H1 (cell line): ENCODE data around the gene PLD6. TPM values are rescaled to one million over a fixed set of nuclear protein-coding genes. Genes with fewer than 3 reads are reported as not detected.

Experiments used
- CTCF ChIA-PET: fragments of 300-600 bp; sonication (Branson Sonifier 250); formaldehyde crosslinking; loops from one replicate; lab custom pipeline; 2021; ENCODE audit not compliant: partially characterized antibody; lab: Charles Lee
- POLR2A ChIA-PET: fragments of 300-600 bp; sonication (Branson Sonifier 250); formaldehyde crosslinking; loops from one replicate; lab custom pipeline; 2021; ENCODE audit warnings: inconsistent platforms; ENCODE audit not compliant: partially characterized antibody; lab: Charles Lee
- DNase-seq, 2 experiments: peaks; one replicate each; pipeline versions ENCODE4 v3.0.0 to v3.0.0-alpha.2; 2010 to 2022; ENCODE audit warnings: low spot score in 2 of 2, low read depth in 1 of 2, mixed read lengths in 1 of 2
- FAIRE-seq: peaks from 2 replicates; lab custom pipeline; 2011; peaks lifted over from hg19 to GRCh38; lab: Jason Lieb, UNC
- H2AFZ ChIP-seq: 2 replicates; pipeline ENCODE4 v1.8.1; 2012; ENCODE audit warnings: low read length, inconsistent platforms
- H2AK5ac ChIP-seq: 2 replicates; pipeline ENCODE4 v1.6.1; 2013; ENCODE audit warnings: low read depth, low read length
- H2BK120ac ChIP-seq: replicated peaks from 2 replicates; pipeline ENCODE3; 2013; ENCODE audit warnings: low read depth, low read length, inconsistent platforms
- H2BK12ac ChIP-seq: 2 replicates; pipeline ENCODE4 v1.6.1; 2013; ENCODE audit warnings: low read depth, low read length
- H2BK15ac ChIP-seq: 2 replicates; pipeline ENCODE4 v1.6.1; 2013; ENCODE audit warnings: low read length
- H2BK20ac ChIP-seq: 2 replicates; pipeline ENCODE4 v1.6.1; 2013; ENCODE audit warnings: low read length
- H2BK5ac ChIP-seq: 2 replicates; pipeline ENCODE4 v1.6.1; 2013; ENCODE audit warnings: low read depth, low read length
- H3K14ac ChIP-seq: 2 replicates; pipeline ENCODE4 v1.6.1; 2013; ENCODE audit warnings: inconsistent platforms; ENCODE audit not compliant: insufficient read length
- H3K18ac ChIP-seq: 2 replicates; pipeline ENCODE4 v1.6.1; 2013; ENCODE audit warnings: low read length; ENCODE audit errors: extremely low read depth
- H3K23ac ChIP-seq: 2 replicates; pipeline ENCODE4 v1.6.1; 2013; ENCODE audit warnings: inconsistent platforms; ENCODE audit not compliant: insufficient read length
- H3K23me2 ChIP-seq: 2 replicates; pipeline ENCODE4 v1.6.1; 2013; ENCODE audit warnings: low read depth, low read length
- H3K27ac ChIP-seq: 2 replicates; pipeline ENCODE4 v1.6.1; 2011; ENCODE audit warnings: low read depth, low read length, inconsistent platforms
- H3K27me3 ChIP-seq, 4 experiments: replicated peaks in 1 of 4; 1 replicate in 1 of 4; 2 replicates in 3 of 4; pipeline versions ENCODE4 v1.6.1 to v1.8.1; 2011 to 2013; ENCODE audit warnings: low read length in 3 of 4, mild to moderate bottlenecking in 3 of 4, inconsistent platforms in 2 of 4, mixed read lengths in 2 of 4, moderate library complexity in 1 of 4; ENCODE audit not compliant: control insufficient read depth in 3 of 4, insufficient read depth in 3 of 4; ENCODE audit errors: extremely low read depth in 1 of 4
- H3K36me3 ChIP-seq, 4 experiments: 2 replicates each; pipeline versions ENCODE4 v1.6.1 to v1.8.1; 2011 to 2013; ENCODE audit warnings: mild to moderate bottlenecking in 4 of 4, low read length in 3 of 4, moderate library complexity in 2 of 4, control low read depth in 1 of 4, inconsistent platforms in 1 of 4; ENCODE audit not compliant: insufficient read depth in 4 of 4, control insufficient read depth in 2 of 4
- H3K4ac ChIP-seq: replicated peaks from 2 replicates; pipeline ENCODE3; 2013; ENCODE audit warnings: low read length, low read depth, mixed read lengths, inconsistent platforms; ENCODE audit not compliant: insufficient read length
- H3K4me1 ChIP-seq, 4 experiments: replicated peaks in 1 of 4; 1 replicate in 1 of 4; 2 replicates in 3 of 4; pipeline versions ENCODE4 v1.6.1 to v1.8.1; 2011 to 2013; ENCODE audit warnings: low read length in 3 of 4, inconsistent platforms in 2 of 4, mixed read lengths in 1 of 4; ENCODE audit not compliant: insufficient read depth in 4 of 4, control insufficient read depth in 3 of 4
- H3K4me2 ChIP-seq, 2 experiments: 2 replicates each; pipeline versions ENCODE4 v1.6.1 to v1.8.1; 2011 to 2013; ENCODE audit warnings: low read depth in 2 of 2, low read length in 2 of 2, control low read depth in 1 of 2, inconsistent platforms in 1 of 2, mild to moderate bottlenecking in 1 of 2; ENCODE audit not compliant: insufficient read depth in 1 of 2
- H3K4me3 ChIP-seq, 4 experiments: fragments of 200-600, 300-600 bp in 1 of 4; sonication (generic), shearing (Covaris generic), sonication (Bioruptor Twin) in 1 of 4; 2 replicates each; pipeline versions ENCODE4 v1.5.1 to v1.8.1; 2011 to 2016; ENCODE audit warnings: low read length in 4 of 4, low read depth in 3 of 4, control low read depth in 2 of 4, inconsistent platforms in 2 of 4, mild to moderate bottlenecking in 2 of 4, mixed read lengths in 1 of 4, moderate library complexity in 1 of 4; ENCODE audit not compliant: insufficient read depth in 2 of 4; ENCODE audit errors: extremely low read depth in 1 of 4
- H3K56ac ChIP-seq: replicated peaks from 2 replicates; pipeline ENCODE3; 2013; ENCODE audit warnings: low read depth, mild to moderate bottlenecking, mixed read lengths, low read length, inconsistent platforms; ENCODE audit not compliant: insufficient read length
- H3K79me1 ChIP-seq: 2 replicates; pipeline ENCODE4 v1.6.1; 2013; ENCODE audit warnings: low read depth, low read length, control low read depth
- H3K79me2 ChIP-seq, 2 experiments: 2 replicates each; pipeline versions ENCODE4 v1.6.1 to v1.8.1; 2012 to 2013; ENCODE audit warnings: low read length in 2 of 2, mild to moderate bottlenecking in 2 of 2, inconsistent platforms in 1 of 2; ENCODE audit not compliant: insufficient read depth in 2 of 2, control insufficient read depth in 1 of 2
- H3K9ac ChIP-seq, 4 experiments: replicated peaks in 1 of 4; 1 replicate in 1 of 4; 2 replicates in 3 of 4; pipeline versions ENCODE4 v1.6.1 to v1.8.1; 2011 to 2013; ENCODE audit warnings: low read depth in 3 of 4, low read length in 3 of 4, control low read depth in 2 of 4, mild to moderate bottlenecking in 2 of 4, moderate library complexity in 2 of 4, inconsistent platforms in 1 of 4; ENCODE audit errors: extremely low read depth in 1 of 4
- H3K9me3 ChIP-seq, 2 experiments: 2 replicates each; pipeline versions ENCODE4 v1.6.1 to v1.8.1; 2012 to 2013; ENCODE audit warnings: mild to moderate bottlenecking in 2 of 2, moderate library complexity in 2 of 2, control low read depth in 1 of 2, inconsistent platforms in 1 of 2, low read depth in 1 of 2, low read length in 1 of 2, mixed read lengths in 1 of 2; ENCODE audit not compliant: insufficient read depth in 2 of 2
- H4K20me1 ChIP-seq, 2 experiments: replicated peaks in 1 of 2; 2 replicates each; pipeline versions ENCODE3 to v1.8.1; 2011 to 2013; ENCODE audit warnings: inconsistent platforms in 2 of 2, low read length in 2 of 2, mild to moderate bottlenecking in 1 of 2; ENCODE audit not compliant: insufficient read depth in 2 of 2, control insufficient read depth in 1 of 2
- H4K5ac ChIP-seq: 2 replicates; pipeline ENCODE4 v1.6.1; 2013; ENCODE audit warnings: low read length, low read depth, mixed read lengths, inconsistent platforms; ENCODE audit not compliant: insufficient read length
- H4K8ac ChIP-seq: 2 replicates; pipeline ENCODE4 v1.8.0; 2013; ENCODE audit warnings: mild to moderate bottlenecking, moderate library complexity, low read length, inconsistent platforms; ENCODE audit not compliant: insufficient read depth; ENCODE audit errors: extremely low read depth
- H4K91ac ChIP-seq: replicated peaks from 2 replicates; pipeline ENCODE3; 2013; ENCODE audit warnings: low read length, mixed read lengths, inconsistent platforms; ENCODE audit not compliant: insufficient read length
- HDAC2 ChIP-seq, 2 experiments: fragments of 300-600 bp in 1 of 2; sonication (generic) in 1 of 2; IDR thresholded peaks; 2 replicates each; pipeline ENCODE4 v1.6.1; 2011 to 2012; ENCODE audit warnings: low read depth in 2 of 2, low read length in 2 of 2, mild to moderate bottlenecking in 2 of 2, moderate library complexity in 2 of 2, borderline replicate concordance in 1 of 2, inconsistent platforms in 1 of 2
- HDAC6 ChIP-seq: IDR thresholded peaks from one replicate; pipeline ENCODE4 v1.7.1; 2012; ENCODE audit warnings: low read depth, mild to moderate bottlenecking, inconsistent platforms, low read length, moderate library complexity
- KDM5A ChIP-seq: fragments of 200-600 bp; IDR thresholded peaks from 2 replicates; pipeline ENCODE4 v1.7.1; 2012; ENCODE audit warnings: mild to moderate bottlenecking, low read length, inconsistent platforms, mixed read lengths
- RAD21 ChIP-seq, 2 experiments: IDR thresholded peaks in 1 of 2; conservative IDR thresholded peaks in 1 of 2; 2 replicates each; pipeline ENCODE4 v1.6.1; 2011; ENCODE audit warnings: low read depth in 2 of 2, low read length in 2 of 2, improper control_type of control experiment in 1 of 2, inconsistent platforms in 1 of 2, mild to moderate bottlenecking in 1 of 2, moderate library complexity in 1 of 2
- RBBP5 ChIP-seq: IDR thresholded peaks from 2 replicates; pipeline ENCODE4 v1.7.1; 2012; ENCODE audit warnings: low read depth, mild to moderate bottlenecking, inconsistent platforms, low read length, moderate library complexity, borderline replicate concordance
- RNF2 ChIP-seq: fragments of 200-900, 300-1000 bp; sonication (generic); IDR thresholded peaks from 2 replicates; pipeline ENCODE4 v1.7.1; 2016; ENCODE audit warnings: borderline replicate concordance, low read depth, mild to moderate bottlenecking, antibody characterized with exemption, low read length; ENCODE audit not compliant: poor library complexity, severe bottlenecking; ENCODE audit errors: missing control alignments
- SAP30 ChIP-seq: fragments of 300-600 bp; sonication (generic); IDR thresholded peaks from 2 replicates; pipeline ENCODE4 v1.7.1; 2012; ENCODE audit warnings: low read length, moderate library complexity, mild to moderate bottlenecking, inconsistent platforms; ENCODE audit not compliant: insufficient read depth, insufficient replicate concordance
- SP2 ChIP-seq: IDR thresholded peaks from 2 replicates; pipeline ENCODE4 v1.6.1; 2012; ENCODE audit warnings: mild to moderate bottlenecking, low read length, inconsistent platforms
- WGBS, 2 experiments: shearing (Covaris generic) in 1 of 2; methylation state at CpG; one replicate each; pipeline versions ENCODE4 v1.1.6 to v1.1.7; 2013 to 2015; ENCODE audit warnings: low lambda C conversion rate in 2 of 2, mixed read lengths in 2 of 2, inconsistent platforms in 1 of 2, low coverage in 1 of 2, missing lambda C conversion rate in 1 of 2; ENCODE audit not compliant: insufficient replicate concordance in 2 of 2, insufficient coverage in 1 of 2, insufficient read length in 1 of 2; ENCODE audit errors: extremely low coverage in 1 of 2, missing lambda C conversion rate in 1 of 2; 5-methylcytosine and 5-hydroxymethylcytosine counted together
- polyA plus RNA-seq, 7 experiments: library from polyadenylated mRNA; depleted of rRNA in 3 of 7; stranded (reverse) in 5 of 7; unstranded in 2 of 7; fragments of >200 nt in 5 of 7; fragments of 200-250 nt in 2 of 7; gene quantifications; 1 replicate in 5 of 7; 2 replicates in 1 of 7; 4 replicates in 1 of 7; pipeline versions ENCODE4 v1.2.1 to v1.2.3, GENCODE V29; 2011 to 2013; ENCODE audit warnings: missing spikeins in 2 of 7, mixed read lengths in 2 of 7
- total RNA-seq: library from RNA; stranded (reverse); fragmentation: NEBNext Ultra II Directional; extraction: Animal tissue kit (Norgen Biotek cat#: 25700); gene quantifications from 2 replicates; pipeline ENCODE4 v1.2.1, GENCODE V29; 2021
- TF ChIP-seq, protein P1 (sequence below): IDR thresholded peaks from 2 replicates; pipeline ENCODE4 v1.6.1; 2012; ENCODE audit warnings: inconsistent platforms
- TF ChIP-seq, protein P2 (sequence below): IDR thresholded peaks from 2 replicates; pipeline ENCODE4 v1.6.1; 2012; ENCODE audit warnings: low read length, inconsistent platforms

Gene PLD6
- total and polyA plus RNA-seq, 2 of the 8 experiments (the other 6 are each of a cell fraction or from before 2014, with no cell fraction given) = 0.20 to 0.22 TPM

DNA sequence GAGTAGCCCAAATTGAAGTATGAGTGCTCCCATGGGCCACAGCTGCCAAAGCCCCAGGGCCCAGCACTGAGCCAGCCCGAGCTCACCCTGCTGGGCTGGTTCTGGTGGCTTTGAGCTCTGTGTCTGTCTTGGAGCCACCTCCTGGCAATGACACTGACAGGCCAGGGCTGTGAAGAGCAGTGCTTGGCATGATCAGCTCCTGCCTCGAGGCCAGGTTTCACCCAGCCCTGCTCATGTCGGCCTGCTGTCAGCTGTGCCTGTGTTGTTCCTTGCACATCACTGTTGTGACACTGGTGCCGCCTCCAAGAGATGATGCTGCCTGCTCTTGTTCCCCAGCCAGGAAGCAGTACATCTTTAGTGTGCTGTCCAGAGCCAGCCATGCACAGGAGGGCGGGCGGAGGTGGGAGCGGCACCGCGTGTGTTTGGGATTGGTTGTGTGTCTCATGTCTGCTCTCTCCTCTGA, 26.0 kb downstream of the PLD6 start:
- H3K9ac ChIP-seq = no peak overlapping the region
- H4K5ac ChIP-seq = no peak overlapping the region
- H3K4me2 ChIP-seq = no peak overlapping the region
- no peak overlapping the region for H3K23ac ChIP-seq
- no peak overlapping the region for H2BK5ac ChIP-seq
- no peak overlapping the region for H3K4me3 ChIP-seq
- H2BK12ac ChIP-seq = no peak overlapping the region
- no peak overlapping the region for H2BK15ac ChIP-seq
- H3K18ac ChIP-seq = no peak overlapping the region
- no peak overlapping the region for H3K56ac ChIP-seq
- H2BK20ac ChIP-seq = no peak overlapping the region
- H4K8ac ChIP-seq = no peak overlapping the region
- no peak for FAIRE-seq
- DNase-seq = no peak
- H3K14ac ChIP-seq = no peak overlapping the region
- no peak overlapping the region for H2AK5ac ChIP-seq
- WGBS, 2 experiments = 97% methylated on average over 9 of the region's 9 CpGs; no CpG with 5 or more reads in 1 of the 2 experiments
- CTCF ChIA-PET = interaction anchor here (0.8 kb wide), 1 partner anchor 11 kb away, joined by 3 read pairs; no protein-coding TSS in a partner anchor
- H3K27me3 ChIP-seq = no peaks in the 10 kb centered on the region
- H3K79me1 ChIP-seq = no peaks in the 10 kb centered on the region
- no peaks in the 10 kb centered on the region for H3K4me1 ChIP-seq
- H3K9me3 ChIP-seq = no peaks in the 10 kb centered on the region
- no peaks in the 10 kb centered on the region for H3K79me2 ChIP-seq
- no peak overlapping the region for H3K27ac ChIP-seq
- H4K91ac ChIP-seq = no peak overlapping the region
- no peak overlapping the region for H2BK120ac ChIP-seq
- peaks cover 0 to 13% of the 10 kb centered on the region in 2 experiments for H4K20me1 ChIP-seq
- POLR2A ChIA-PET = no interaction called here
- H3K4ac ChIP-seq = no peak overlapping the region
- H3K36me3 ChIP-seq = peaks cover 2 to 36% (median 20%) of the 10 kb centered on the region in 4 experiments; a peak in 6 of 8 replicates
- no peak overlapping the region for H2AFZ ChIP-seq
- no peaks in the 10 kb centered on the region for H3K23me2 ChIP-seq
- TF ChIP-seq HDAC2 (IDR thresholded peaks at IDR 0.05; ENCODE audit: borderline replicate concordance in 1 of 2, low read depth in 2 of 2, low read length in 2 of 2) = no peak
- TF ChIP-seq, protein P1, sequence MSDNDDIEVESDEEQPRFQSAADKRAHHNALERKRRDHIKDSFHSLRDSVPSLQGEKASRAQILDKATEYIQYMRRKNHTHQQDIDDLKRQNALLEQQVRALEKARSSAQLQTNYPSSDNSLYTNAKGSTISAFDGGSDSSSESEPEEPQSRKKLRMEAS = no peak
- TF ChIP-seq SP2 = no peak
- no peak for TF ChIP-seq HDAC6
- TF ChIP-seq RNF2 = no peak
- no peak for TF ChIP-seq RAD21 (IDR thresholded peaks at IDR 0.05 in 1 of 2, conservative IDR thresholded peaks at IDR 0.05 in 1 of 2; ENCODE audit: low read depth in 2 of 2, low read length in 2 of 2)
- TF ChIP-seq RBBP5 = no peak
- no peak for TF ChIP-seq SAP30
- TF ChIP-seq, protein P2, sequence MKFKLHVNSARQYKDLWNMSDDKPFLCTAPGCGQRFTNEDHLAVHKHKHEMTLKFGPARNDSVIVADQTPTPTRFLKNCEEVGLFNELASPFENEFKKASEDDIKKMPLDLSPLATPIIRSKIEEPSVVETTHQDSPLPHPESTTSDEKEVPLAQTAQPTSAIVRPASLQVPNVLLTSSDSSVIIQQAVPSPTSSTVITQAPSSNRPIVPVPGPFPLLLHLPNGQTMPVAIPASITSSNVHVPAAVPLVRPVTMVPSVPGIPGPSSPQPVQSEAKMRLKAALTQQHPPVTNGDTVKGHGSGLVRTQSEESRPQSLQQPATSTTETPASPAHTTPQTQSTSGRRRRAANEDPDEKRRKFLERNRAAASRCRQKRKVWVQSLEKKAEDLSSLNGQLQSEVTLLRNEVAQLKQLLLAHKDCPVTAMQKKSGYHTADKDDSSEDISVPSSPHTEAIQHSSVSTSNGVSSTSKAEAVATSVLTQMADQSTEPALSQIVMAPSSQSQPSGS = no peak
- TF ChIP-seq KDM5A = no peak
